Measurements from ENCODE around the gene NCF2. TPM values are rescaled to one million over a fixed set of nuclear protein-coding genes. Genes with fewer than 3 reads are reported as not detected.

NCF2 gene
- total and polyA plus RNA-seq, 4 donors = 2.8 to 16.8 (median 5.2) TPM

GRCh38 chr1:183551924-183552323, 38.3 kb downstream of the NCF2 start:
- H3K27ac ChIP-seq (ENCODE audit: low read depth, low read length) = no peak overlapping the region
- WGBS (ENCODE audit: insufficient coverage) = 90% methylated on average over 2 of the region's 9 CpGs
- DNase-seq (ENCODE audit: low read depth in 4 of 6, low spot score in 6 of 6) = no peak
- H3K36me3 ChIP-seq (ENCODE audit: control insufficient read depth, insufficient read depth, low read length) = peaks cover 26% of the 10 kb centered on the region
- peaks cover 3% of the 10 kb centered on the region for H3K4me1 ChIP-seq (ENCODE audit: control insufficient read depth, insufficient read depth, low read length)
- no peak overlapping the region for H3K4me3 ChIP-seq (ENCODE audit: low read depth, low read length)
- H3K9me3 ChIP-seq (ENCODE audit: control insufficient read depth, insufficient read depth, low read length) = no peaks in the 10 kb centered on the region
- no peaks in the 10 kb centered on the region for H3K27me3 ChIP-seq (ENCODE audit: control insufficient read depth, insufficient read depth, low read length)

- H3K4me3 ChIP-seq (ENCODE audit: low read depth, low read length) = no peak overlapping the region
- DNase-seq (ENCODE audit: low read depth in 4 of 6, low spot score in 6 of 6) = no peak
- H3K36me3 ChIP-seq (ENCODE audit: control insufficient read depth, insufficient read depth, low read length) = peaks cover 28% of the 10 kb centered on the region
- peaks cover 3% of the 10 kb centered on the region for H3K4me1 ChIP-seq (ENCODE audit: control insufficient read depth, insufficient read depth, low read length)
- H3K27me3 ChIP-seq (ENCODE audit: control insufficient read depth, insufficient read depth, low read length) = no peaks in the 10 kb centered on the region
- H3K9me3 ChIP-seq (ENCODE audit: control insufficient read depth, insufficient read depth, low read length) = no peaks in the 10 kb centered on the region
- WGBS (ENCODE audit: insufficient coverage) = 60% methylated on average over 2 of the region's 3 CpGs
- H3K27ac ChIP-seq (ENCODE audit: low read depth, low read length) = no peak overlapping the region
Observed at GRCh38 chr1:183550915-183551314, 39.3 kb downstream of the NCF2 start.

GRCh38 chr1:183548116-183548515, 42.1 kb downstream of the NCF2 start:
- Histone ChIP-seq H3K36me3 (ENCODE audit: control insufficient read depth, insufficient read depth, low read length) (peaks cover 27% of the 10 kb centered on the region), H3K4me3 (ENCODE audit: low read depth, low read length) (no peak overlapping the region), H3K27ac (ENCODE audit: low read depth, low read length) (no peak overlapping the region), H3K4me1 (ENCODE audit: control insufficient read depth, insufficient read depth, low read length) (peaks cover 3% of the 10 kb centered on the region), H3K9me3 (ENCODE audit: control insufficient read depth, insufficient read depth, low read length) (no peaks in the 10 kb centered on the region), H3K27me3 (ENCODE audit: control insufficient read depth, insufficient read depth, low read length) (no peaks in the 10 kb centered on the region)
- peak in 2 of 6 donors; percentile 2 to 86 for DNase-seq (ENCODE audit: low read depth in 4 of 6, low spot score in 6 of 6)
- WGBS (ENCODE audit: insufficient coverage) = no CpG with 5 or more reads among the region's 1 CpG

- Histone ChIP-seq H3K4me3 (ENCODE audit: low read depth, low read length) (no peak overlapping the region), H3K9me3 (ENCODE audit: control insufficient read depth, insufficient read depth, low read length) (no peaks in the 10 kb centered on the region), H3K27ac (ENCODE audit: low read depth, low read length) (no peak overlapping the region), H3K27me3 (ENCODE audit: control insufficient read depth, insufficient read depth, low read length) (no peaks in the 10 kb centered on the region), H3K4me1 (ENCODE audit: control insufficient read depth, insufficient read depth, low read length) (no peaks in the 10 kb centered on the region), H3K36me3 (ENCODE audit: control insufficient read depth, insufficient read depth, low read length) (peaks cover 13% of the 10 kb centered on the region)
- no peak for DNase-seq (ENCODE audit: low read depth in 4 of 6, low spot score in 6 of 6)
- WGBS (ENCODE audit: insufficient coverage) = no CpG with 5 or more reads among the region's 2 CpGs
Observed at GRCh38 chr1:183546427-183546826, 43.8 kb downstream of the NCF2 start.

GRCh38 chr1:183544598-183545297, 45.5 kb downstream of the NCF2 start:
- WGBS (ENCODE audit: insufficient coverage) = 41% methylated on average over 3 of the region's 5 CpGs
- no peak for DNase-seq (ENCODE audit: low read depth in 4 of 6, low spot score in 6 of 6)
- H3K4me1 ChIP-seq (ENCODE audit: control insufficient read depth, insufficient read depth, low read length) = no peaks in the 10 kb centered on the region
- no peaks in the 10 kb centered on the region for H3K27me3 ChIP-seq (ENCODE audit: control insufficient read depth, insufficient read depth, low read length)
- H3K27ac ChIP-seq (ENCODE audit: low read depth, low read length) = no peak overlapping the region
- H3K9me3 ChIP-seq (ENCODE audit: control insufficient read depth, insufficient read depth, low read length) = no peaks in the 10 kb centered on the region
- peaks cover 11% of the 10 kb centered on the region for H3K36me3 ChIP-seq (ENCODE audit: control insufficient read depth, insufficient read depth, low read length)
- no peak overlapping the region for H3K4me3 ChIP-seq (ENCODE audit: low read depth, low read length)

GRCh38 chr1:183543619-183544204, 46.5 kb downstream of the NCF2 start:
- H3K4me3 ChIP-seq (ENCODE audit: low read depth, low read length) = no peak overlapping the region
- no peaks in the 10 kb centered on the region for H3K4me1 ChIP-seq (ENCODE audit: control insufficient read depth, insufficient read depth, low read length)
- H3K36me3 ChIP-seq (ENCODE audit: control insufficient read depth, insufficient read depth, low read length) = peaks cover 11% of the 10 kb centered on the region
- peak; percentile 21 to 87 (median 40) for DNase-seq (ENCODE audit: low read depth in 4 of 6, low spot score in 6 of 6)
- H3K27ac ChIP-seq (ENCODE audit: low read depth, low read length) = no peak overlapping the region
- H3K9me3 ChIP-seq (ENCODE audit: control insufficient read depth, insufficient read depth, low read length) = no peaks in the 10 kb centered on the region
- no peaks in the 10 kb centered on the region for H3K27me3 ChIP-seq (ENCODE audit: control insufficient read depth, insufficient read depth, low read length)
- no CpG with 5 or more reads among the region's 2 CpGs for WGBS (ENCODE audit: insufficient coverage)

- WGBS (ENCODE audit: insufficient coverage) = 100% methylated on average over 1 of the region's 4 CpGs
- no peaks in the 10 kb centered on the region for H3K9me3 ChIP-seq (ENCODE audit: control insufficient read depth, insufficient read depth, low read length)
- no peaks in the 10 kb centered on the region for H3K4me1 ChIP-seq (ENCODE audit: control insufficient read depth, insufficient read depth, low read length)
- H3K27ac ChIP-seq (ENCODE audit: low read depth, low read length) = no peak overlapping the region
- no peak for DNase-seq (ENCODE audit: low read depth in 4 of 6, low spot score in 6 of 6)
- H3K36me3 ChIP-seq (ENCODE audit: control insufficient read depth, insufficient read depth, low read length) = peaks cover 6% of the 10 kb centered on the region
- H3K4me3 ChIP-seq (ENCODE audit: low read depth, low read length) = no peak overlapping the region
- H3K27me3 ChIP-seq (ENCODE audit: control insufficient read depth, insufficient read depth, low read length) = no peaks in the 10 kb centered on the region
Observed at GRCh38 chr1:183537405-183537804, 52.9 kb downstream of the NCF2 start.

- Histone ChIP-seq H3K27me3 (ENCODE audit: control insufficient read depth, insufficient read depth, low read length) (no peaks in the 10 kb centered on the region), H3K36me3 (ENCODE audit: control insufficient read depth, insufficient read depth, low read length) (peaks cover 4% of the 10 kb centered on the region), H3K9me3 (ENCODE audit: control insufficient read depth, insufficient read depth, low read length) (no peaks in the 10 kb centered on the region), H3K4me1 (ENCODE audit: control insufficient read depth, insufficient read depth, low read length) (no peaks in the 10 kb centered on the region), H3K4me3 (ENCODE audit: low read depth, low read length) (no peak overlapping the region), H3K27ac (ENCODE audit: low read depth, low read length) (no peak overlapping the region)
- no peak for DNase-seq (ENCODE audit: low read depth in 4 of 6, low spot score in 6 of 6)
- WGBS (ENCODE audit: insufficient coverage) = 50% methylated on average over 2 of the region's 3 CpGs
Observed at GRCh38 chr1:183533617-183534174, 56.6 kb downstream of the NCF2 start.

GRCh38 chr1:183528577-183528976, 61.7 kb downstream of the NCF2 start:
- WGBS (ENCODE audit: insufficient coverage) = no CpG with 5 or more reads among the region's 3 CpGs
- Histone ChIP-seq H3K36me3 (ENCODE audit: control insufficient read depth, insufficient read depth, low read length) (peaks cover 7% of the 10 kb centered on the region), H3K4me1 (ENCODE audit: control insufficient read depth, insufficient read depth, low read length) (no peaks in the 10 kb centered on the region), H3K9me3 (ENCODE audit: control insufficient read depth, insufficient read depth, low read length) (no peaks in the 10 kb centered on the region), H3K27me3 (ENCODE audit: control insufficient read depth, insufficient read depth, low read length) (no peaks in the 10 kb centered on the region), H3K4me3 (ENCODE audit: low read depth, low read length) (no peak overlapping the region), H3K27ac (ENCODE audit: low read depth, low read length) (no peak overlapping the region)
- DNase-seq (ENCODE audit: low read depth in 4 of 6, low spot score in 6 of 6) = no peak

- Histone ChIP-seq H3K36me3 (ENCODE audit: control insufficient read depth, insufficient read depth, low read length) (peaks cover 12% of the 10 kb centered on the region), H3K4me3 (ENCODE audit: low read depth, low read length) (no peak overlapping the region)
Observed at GRCh38 chr1:183522104-183522503, 68.2 kb downstream of the NCF2 start.

More at GRCh38 chr1:183522104-183522503, 68.2 kb downstream of the NCF2 start:
- peak in 1 of 6 donors; percentile 40 for DNase-seq (ENCODE audit: low read depth in 4 of 6, low spot score in 6 of 6)
- no CpG with 5 or more reads among the region's 1 CpG for WGBS (ENCODE audit: insufficient coverage)
- H3K9me3 ChIP-seq (ENCODE audit: control insufficient read depth, insufficient read depth, low read length) = no peaks in the 10 kb centered on the region
- H3K27ac ChIP-seq (ENCODE audit: low read depth, low read length) = no peak overlapping the region
- H3K4me1 ChIP-seq (ENCODE audit: control insufficient read depth, insufficient read depth, low read length) = no peaks in the 10 kb centered on the region
- no peaks in the 10 kb centered on the region for H3K27me3 ChIP-seq (ENCODE audit: control insufficient read depth, insufficient read depth, low read length)

All from spinal cord (tissue), 10 donors.